DMS53 treated with DMSO at 0.1 percent for 48 hours (cell line): Measurements from ENCODE around the gene FAM216B.
A peak's percentile ranks its signal among the peaks of the same experiment; 100 is the strongest.
"Not testable (repeated sequence)": the region's sequence is repeated elsewhere in the genome, so short reads cannot be mapped to it uniquely, and the experiment has no call there.

Experiments used
- DNase-seq: peaks from one replicate; lab custom pipeline; 2025; ENCODE audit not compliant: unreplicated experiment; lab: John Stamatoyannopoulos, UW

FAM216B gene

GRCh38 chr13:42777467-42777866 lies 3.9 kb upstream of the FAM216B start:
- no peak for DNase-seq

- DNase-seq = no peak
Measured at GRCh38 chr13:42780044-42780443, 1.3 kb upstream of the FAM216B start.

- no peak for DNase-seq
Measured at GRCh38 chr13:42786715-42787114, 5.3 kb downstream of the FAM216B start.

- no peak for DNase-seq
Measured at GRCh38 chr13:42788601-42789000, 7.2 kb downstream of the FAM216B start.

GRCh38 chr13:42792154-42792553 lies 10.8 kb downstream of the FAM216B start:
- DNase-seq = no peak

- DNase-seq = no peak
Measured at GRCh38 chr13:42794577-42795275, 13.3 kb downstream of the FAM216B start.

GRCh38 chr13:42795666-42796065 lies 14.3 kb downstream of the FAM216B start:
- DNase-seq = no peak

- DNase-seq = no peak
Measured at GRCh38 chr13:42796747-42797356, 15.5 kb downstream of the FAM216B start.

GRCh38 chr13:42798118-42798517 lies 16.7 kb downstream of the FAM216B start:
- DNase-seq = no peak

GRCh38 chr13:42800109-42800643 lies 18.8 kb downstream of the FAM216B start:
- DNase-seq = no peak

- DNase-seq = no peak
Measured at GRCh38 chr13:42803563-42804204, 22.3 kb downstream of the FAM216B start.

GRCh38 chr13:42804244-42804874 lies 23.0 kb downstream of the FAM216B start:
- DNase-seq = no peak

GRCh38 chr13:42807241-42807640 lies 25.9 kb downstream of the FAM216B start:
- DNase-seq = no peak

GRCh38 chr13:42807866-42808265 lies 26.5 kb downstream of the FAM216B start:
- peak; percentile 24 for DNase-seq

- DNase-seq = no peak
Measured at GRCh38 chr13:42808341-42808940, 27.1 kb downstream of the FAM216B start.

GRCh38 chr13:42812316-42812715 lies 30.9 kb downstream of the FAM216B start:
- no peak for DNase-seq

- peak; percentile 11 for DNase-seq
Measured at GRCh38 chr13:42814868-42815267, 33.5 kb downstream of the FAM216B start.

- DNase-seq = no peak
Measured at GRCh38 chr13:42815681-42816080, 34.3 kb downstream of the FAM216B start.

GRCh38 chr13:42816538-42816937 lies 35.2 kb downstream of the FAM216B start:
- DNase-seq = no peak

- DNase-seq = not testable (repeated sequence)
Measured at GRCh38 chr13:42819687-42820086, 38.3 kb downstream of the FAM216B start.

- no peak for DNase-seq
Measured at GRCh38 chr13:42820451-42820850, 39.1 kb downstream of the FAM216B start.
